PC-3 (cell line): Measurements from ENCODE around the gene ADORA2A. TPM values are rescaled to one million over a fixed set of nuclear protein-coding genes. Genes with fewer than 3 reads are reported as not detected.

Experiments
- ATAC-seq: fragments of 200-7000 bp; cut with Tn5 transposase; 2 replicates; pipeline ENCODE4 v1.9.1; 2020; ENCODE audit warnings: mild to moderate bottlenecking, moderate library complexity
- BruUV-seq: library from RNA; stranded (reverse); fragments of 400-500 nt; replicated peaks from 2 replicates; lab custom pipeline; 2021; lab: Mats Ljungman, UMichigan
- CTCF ChIA-PET: fragments of 300-600 bp; sonication (Branson Sonifier 250); formaldehyde crosslinking; loops from one replicate; lab custom pipeline; 2022; ENCODE audit warnings: antibody characterized with exemption; lab: Charles Lee
- POLR2A ChIA-PET: fragments of 300-600 bp; sonication (Branson Sonifier 250); formaldehyde crosslinking; loops from one replicate; lab custom pipeline; 2022; ENCODE audit warnings: antibody characterized with exemption; ENCODE audit not compliant: unreplicated experiment; lab: Charles Lee
- DNase-seq: peaks from one replicate; pipeline ENCODE4 v3.0.0-alpha.2; 2015
- H2AFZ ChIP-seq: fragments of 300-600 bp; sonication (generic); 2 replicates; pipeline ENCODE4 v1.6.0; 2016; ENCODE audit warnings: antibody characterized with exemption, low read length
- H3F3A ChIP-seq: fragments of 300-600 bp; sonication (generic); one replicate; pipeline ENCODE4 v1.6.0; 2017; ENCODE audit warnings: antibody characterized with exemption, low read length, control low read depth, mild to moderate bottlenecking; ENCODE audit not compliant: unreplicated experiment
- H3K27ac ChIP-seq: fragments of 300-600 bp; sonication (generic); 2 replicates; pipeline ENCODE4 v1.5.1; 2016; ENCODE audit warnings: mild to moderate bottlenecking, low read length
- H3K27me3 ChIP-seq: fragments of 300-600 bp; sonication (generic); 2 replicates; pipeline ENCODE4 v1.6.1; 2016; ENCODE audit warnings: low read length, mixed read lengths
- H3K36me3 ChIP-seq: fragments of 300-600 bp; sonication (generic); 2 replicates; pipeline ENCODE4 v1.6.1; 2016; ENCODE audit warnings: low read depth, mixed run types, low read length, mixed read lengths
- H3K4me1 ChIP-seq: fragments of 300-600 bp; sonication (generic); 2 replicates; pipeline ENCODE4 v1.5.1; 2016; ENCODE audit warnings: low read length; ENCODE audit not compliant: insufficient read depth
- H3K4me2 ChIP-seq: fragments of 300-600 bp; sonication (generic); 2 replicates; pipeline ENCODE4 v1.6.0; 2016; ENCODE audit warnings: low read length
- H3K4me3 ChIP-seq: fragments of 300-600 bp; sonication (generic); 2 replicates; pipeline ENCODE4 v1.5.1; 2016; ENCODE audit warnings: mild to moderate bottlenecking, low read length, mixed read lengths
- H3K79me2 ChIP-seq: fragments of 300-600 bp; sonication (generic); 2 replicates; pipeline ENCODE4 v1.6.1; 2017; ENCODE audit warnings: low read length, mixed read lengths
- H3K9ac ChIP-seq: fragments of 300-600 bp; sonication (generic); 2 replicates; pipeline ENCODE4 v1.6.0; 2016; ENCODE audit warnings: mild to moderate bottlenecking, low read length
- H3K9me2 ChIP-seq: fragments of 300-600 bp; sonication (generic); replicated peaks from 2 replicates; pipeline ENCODE4 v1.6.1; 2016; ENCODE audit warnings: mixed run types, low read length, mixed read lengths
- H3K9me3 ChIP-seq: fragments of 300-600 bp; sonication (generic); 2 replicates; pipeline ENCODE4 v1.6.1; 2016; ENCODE audit warnings: low read length, mixed read lengths
- H4K20me1 ChIP-seq: fragments of 300-600 bp; sonication (generic); 2 replicates; pipeline ENCODE4 v1.6.1; 2016; ENCODE audit warnings: low read length, mixed read lengths
- EZH2 ChIP-seq: fragments of 300-600 bp; sonication (generic); IDR thresholded peaks from one replicate; pipeline ENCODE4 v1.6.1; 2017; ENCODE audit warnings: antibody characterized with exemption, mild to moderate bottlenecking, low read length; ENCODE audit not compliant: unreplicated experiment
- EZH2phosphoT487 ChIP-seq: fragments of 300-600 bp; sonication (generic); IDR thresholded peaks from 2 replicates; pipeline ENCODE4 v1.6.1; 2018; ENCODE audit warnings: mild to moderate bottlenecking, antibody characterized with exemption, low read length, borderline replicate concordance
- intact Hi-C: fragments of 100-400 bp; cut with micrococcal nuclease; formaldehyde crosslinking; loops from 2 replicates; pipeline ENCODE4 v1.9.0; 2023
- total RNA-seq: library from RNA; depleted of rRNA; stranded (reverse); fragments of >200 nt; gene quantifications from 2 replicates; pipeline ENCODE4 v1.2.3, GENCODE V29; 2014
- TF ChIP-seq, protein P1 (sequence below): fragments of 300-600 bp; sonication (generic); conservative IDR thresholded peaks from 2 replicates; pipeline ENCODE4 v1.5.1; 2017; ENCODE audit warnings: antibody characterized with exemption, low read depth, mild to moderate bottlenecking, low read length

Gene ADORA2A
- total RNA-seq, 1 experiment from 2014 or later = 1.7 TPM

DNA sequence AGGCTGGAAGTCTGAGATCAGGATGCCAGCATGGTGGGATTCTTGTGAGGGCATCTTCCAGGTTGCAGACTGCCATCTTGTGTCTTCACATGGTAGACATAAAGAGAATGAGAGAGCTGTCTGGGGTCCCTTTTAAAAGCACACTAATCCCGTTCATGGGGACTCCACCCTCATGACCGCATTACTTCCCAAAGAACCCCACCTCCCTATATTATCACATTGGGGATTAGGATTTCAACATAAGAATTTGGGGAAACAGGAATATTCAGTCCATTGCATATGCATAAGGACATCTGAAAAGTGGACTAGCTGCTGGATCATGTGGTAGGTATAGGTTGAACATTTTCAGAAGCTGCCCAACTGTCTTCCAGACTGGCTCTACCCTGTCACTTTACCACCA lies 33.1 kb upstream of the ADORA2A start:
- H3K27ac ChIP-seq = no peak overlapping the region
- no peak overlapping the region for H3K9ac ChIP-seq
- H3K4me1 ChIP-seq = no peaks in the 10 kb centered on the region
- H3K4me2 ChIP-seq = no peak overlapping the region
- no peaks in the 10 kb centered on the region for H3K9me3 ChIP-seq
- H3K9me2 ChIP-seq = no peaks in the 10 kb centered on the region
- no peaks in the 10 kb centered on the region for H3K79me2 ChIP-seq
- H4K20me1 ChIP-seq = no peaks in the 10 kb centered on the region
- TF ChIP-seq, protein P1, sequence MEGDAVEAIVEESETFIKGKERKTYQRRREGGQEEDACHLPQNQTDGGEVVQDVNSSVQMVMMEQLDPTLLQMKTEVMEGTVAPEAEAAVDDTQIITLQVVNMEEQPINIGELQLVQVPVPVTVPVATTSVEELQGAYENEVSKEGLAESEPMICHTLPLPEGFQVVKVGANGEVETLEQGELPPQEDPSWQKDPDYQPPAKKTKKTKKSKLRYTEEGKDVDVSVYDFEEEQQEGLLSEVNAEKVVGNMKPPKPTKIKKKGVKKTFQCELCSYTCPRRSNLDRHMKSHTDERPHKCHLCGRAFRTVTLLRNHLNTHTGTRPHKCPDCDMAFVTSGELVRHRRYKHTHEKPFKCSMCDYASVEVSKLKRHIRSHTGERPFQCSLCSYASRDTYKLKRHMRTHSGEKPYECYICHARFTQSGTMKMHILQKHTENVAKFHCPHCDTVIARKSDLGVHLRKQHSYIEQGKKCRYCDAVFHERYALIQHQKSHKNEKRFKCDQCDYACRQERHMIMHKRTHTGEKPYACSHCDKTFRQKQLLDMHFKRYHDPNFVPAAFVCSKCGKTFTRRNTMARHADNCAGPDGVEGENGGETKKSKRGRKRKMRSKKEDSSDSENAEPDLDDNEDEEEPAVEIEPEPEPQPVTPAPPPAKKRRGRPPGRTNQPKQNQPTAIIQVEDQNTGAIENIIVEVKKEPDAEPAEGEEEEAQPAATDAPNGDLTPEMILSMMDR = no peak
- TF ChIP-seq EZH2 (no peak), EZH2phosphoT487 (no peak)
- no peaks in the 10 kb centered on the region for H3K27me3 ChIP-seq
- BruUV-seq = no TSS peak
- no peaks in the 10 kb centered on the region for H3F3A ChIP-seq
- DNase-seq (no peak), ATAC-seq (no peak)
- intact Hi-C loops = no loop called here
- CTCF ChIA-PET = no interaction called here
- H3K4me3 ChIP-seq = no peak overlapping the region
- H3K36me3 ChIP-seq = no peaks in the 10 kb centered on the region; the same call in 1 of the 2 replicates
- POLR2A ChIA-PET = no interaction called here
- no peak overlapping the region for H2AFZ ChIP-seq

DNA sequence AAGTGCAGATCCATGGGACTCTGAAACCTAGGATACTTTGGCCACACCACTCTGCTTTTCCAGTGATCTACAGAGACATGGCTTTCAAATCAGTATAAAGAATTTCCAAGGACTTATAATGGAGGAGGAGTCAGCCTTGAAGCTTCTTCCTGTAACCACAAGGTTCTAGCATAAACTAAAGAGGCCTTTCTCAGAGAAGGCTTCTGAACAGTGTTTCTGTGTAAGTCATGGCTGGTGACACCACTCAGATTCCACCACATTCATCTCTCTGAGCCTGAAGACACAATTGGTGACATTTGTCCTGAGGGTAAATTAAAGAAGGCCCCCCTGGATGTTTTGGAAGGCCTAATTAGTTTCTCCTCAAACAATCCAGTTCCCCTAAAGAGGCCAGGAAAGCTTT lies 29.0 kb upstream of the ADORA2A start:
- CTCF ChIA-PET = no interaction called here
- no peak overlapping the region for H3K4me2 ChIP-seq
- no peaks in the 10 kb centered on the region for H3K79me2 ChIP-seq
- no peaks in the 10 kb centered on the region; the same call in 1 of the 2 replicates for H3K36me3 ChIP-seq
- peaks cover 13% of the 10 kb centered on the region for H3K4me1 ChIP-seq
- ATAC-seq (no peak), DNase-seq (no peak)
- no peaks in the 10 kb centered on the region for H3K9me3 ChIP-seq
- peaks cover 7% of the 10 kb centered on the region; the same call in 1 of the 2 replicates for H4K20me1 ChIP-seq
- no peak overlapping the region for H3K27ac ChIP-seq
- TF ChIP-seq EZH2 = no peak
- TF ChIP-seq, protein P1 = no peak
- TF ChIP-seq EZH2phosphoT487 = no peak
- no TSS peak for BruUV-seq
- no peaks in the 10 kb centered on the region for H3K27me3 ChIP-seq
- intact Hi-C loops = no loop called here
- H3F3A ChIP-seq = no peaks in the 10 kb centered on the region
- POLR2A ChIA-PET = no interaction called here
- H2AFZ ChIP-seq = no peak overlapping the region
- H3K4me3 ChIP-seq = no peak overlapping the region
- no peaks in the 10 kb centered on the region for H3K9me2 ChIP-seq
- no peak overlapping the region for H3K9ac ChIP-seq

DNA sequence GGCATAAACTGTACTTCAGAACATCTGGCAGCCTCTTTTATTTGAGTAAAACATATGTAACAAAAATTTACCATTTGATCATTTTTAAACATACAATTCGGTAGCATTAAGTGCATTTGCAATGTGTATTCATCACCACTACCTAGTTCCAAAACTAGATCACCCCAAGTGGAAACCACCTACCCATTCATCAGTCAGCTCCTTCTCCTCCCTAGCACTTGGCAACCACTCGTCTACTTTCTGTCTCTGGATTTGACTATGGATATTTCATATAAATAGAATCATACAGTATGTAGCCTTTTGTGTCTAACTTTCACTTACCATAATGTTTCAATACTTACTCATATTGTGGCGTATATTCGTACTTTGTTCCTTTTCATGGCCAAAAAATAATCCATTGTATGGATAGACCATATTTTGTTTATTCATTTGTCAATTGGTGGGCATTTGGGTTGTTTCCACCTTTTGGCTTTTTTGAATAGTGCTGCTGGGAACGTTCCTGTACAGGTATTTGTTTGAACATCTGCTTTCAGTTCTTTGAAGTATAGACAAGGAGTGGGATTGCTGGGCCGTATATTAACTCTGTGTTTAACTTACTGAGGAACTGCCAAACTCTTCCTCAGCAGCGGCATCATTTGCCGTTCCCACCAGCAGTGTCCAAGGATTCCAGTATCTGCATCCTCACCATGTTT lies 27.2 kb upstream of the ADORA2A start:
- Histone ChIP-seq H3K27me3 (no peaks in the 10 kb centered on the region), H3K27ac (no peak overlapping the region), H4K20me1 (peaks cover 7% of the 10 kb centered on the region; the same call in 1 of the 2 replicates), H3K79me2 (no peaks in the 10 kb centered on the region), H2AFZ (no peak overlapping the region), H3F3A (no peaks in the 10 kb centered on the region), H3K9me3 (no peaks in the 10 kb centered on the region), H3K4me1 (peaks cover 15% of the 10 kb centered on the region), H3K4me3 (no peak overlapping the region), H3K36me3 (no peaks in the 10 kb centered on the region; the same call in none of the 2 replicates), H3K4me2 (no peak overlapping the region), H3K9ac (no peak overlapping the region), H3K9me2 (no peaks in the 10 kb centered on the region)
- TF ChIP-seq, protein P1 = no peak
- no peak for TF ChIP-seq EZH2phosphoT487
- no peak for TF ChIP-seq EZH2
- ChIA-PET CTCF (no interaction called here), POLR2A (no interaction called here)
- BruUV-seq = no TSS peak
- ATAC-seq (no peak), DNase-seq (no peak)
- intact Hi-C loops = loop anchor here (10.0 kb wide), 1 partner anchor 65 kb away; no protein-coding TSS in a partner anchor
